ENCODE results near the gene UVRAG.

The UVRAG gene

GRCh38 chr11:76143274-76143673 is 328.3 kb downstream of the UVRAG start:
- no peak for TF ChIP-seq POLR2A (IDR thresholded peaks at IDR 0.05; ENCODE audit: low read length)
- DNase-seq: no peak

- no peak for TF ChIP-seq GATA1 (IDR thresholded peaks at IDR 0.05; ENCODE audit: low read depth, low read length)
- TF ChIP-seq POLR2A (IDR thresholded peaks at IDR 0.05; ENCODE audit: low read length): no peak
- DNase-seq: no peak
These were observed 332.2 kb downstream of the UVRAG start for GRCh38 chr11:76147106-76147740.

- TF ChIP-seq GATA1 (IDR thresholded peaks at IDR 0.05; ENCODE audit: low read depth, low read length) (no peak), POLR2A (IDR thresholded peaks at IDR 0.05; ENCODE audit: low read length) (no peak)
- DNase-seq: no peak
These were observed 333.2 kb downstream of the UVRAG start for GRCh38 chr11:76148231-76148630.

- TF ChIP-seq POLR2A (IDR thresholded peaks at IDR 0.05; ENCODE audit: low read length) (no peak), GATA1 (IDR thresholded peaks at IDR 0.05; ENCODE audit: low read depth, low read length) (no peak)
These were observed 334.1 kb downstream of the UVRAG start for GRCh38 chr11:76148941-76149613.

GRCh38 chr11:76149713-76150112 is 334.7 kb downstream of the UVRAG start:
- TF ChIP-seq GATA1 (IDR thresholded peaks at IDR 0.05; ENCODE audit: low read depth, low read length): no peak
- no peak for TF ChIP-seq POLR2A (IDR thresholded peaks at IDR 0.05; ENCODE audit: low read length)
- no peak for DNase-seq

More at GRCh38 chr11:76148941-76149613, 334.1 kb downstream of the UVRAG start:
- no peak for DNase-seq

- TF ChIP-seq GATA1 (IDR thresholded peaks at IDR 0.05; ENCODE audit: low read depth, low read length): no peak
- no peak for TF ChIP-seq POLR2A (IDR thresholded peaks at IDR 0.05; ENCODE audit: low read length)
- DNase-seq: no peak
These were observed 335.1 kb downstream of the UVRAG start for GRCh38 chr11:76150141-76150540.

GRCh38 chr11:76151556-76152085 is 336.6 kb downstream of the UVRAG start:
- no peak for TF ChIP-seq GATA1 (IDR thresholded peaks at IDR 0.05; ENCODE audit: low read depth, low read length)
- no peak for TF ChIP-seq POLR2A (IDR thresholded peaks at IDR 0.05; ENCODE audit: low read length)
- DNase-seq: no peak

- TF ChIP-seq POLR2A (IDR thresholded peaks at IDR 0.05; ENCODE audit: low read length) (no peak), GATA1 (IDR thresholded peaks at IDR 0.05; ENCODE audit: low read depth, low read length) (no peak)
- peak; percentile 82 to 91 for DNase-seq
These were observed 337.2 kb downstream of the UVRAG start for GRCh38 chr11:76152086-76152681.

- TF ChIP-seq GATA1 (IDR thresholded peaks at IDR 0.05; ENCODE audit: low read depth, low read length) (no peak), POLR2A (IDR thresholded peaks at IDR 0.05; ENCODE audit: low read length) (no peak)
- DNase-seq: no peak
These were observed 337.9 kb downstream of the UVRAG start for GRCh38 chr11:76152741-76153570.

GRCh38 chr11:76153571-76153923 is 338.5 kb downstream of the UVRAG start:
- DNase-seq: no peak
- no peak for TF ChIP-seq POLR2A (IDR thresholded peaks at IDR 0.05; ENCODE audit: low read length)
- TF ChIP-seq GATA1 (IDR thresholded peaks at IDR 0.05; ENCODE audit: low read depth, low read length): no peak

GRCh38 chr11:76155500-76156227 is 340.7 kb downstream of the UVRAG start:
- TF ChIP-seq GATA1 (IDR thresholded peaks at IDR 0.05; ENCODE audit: low read depth, low read length) (no peak), POLR2A (IDR thresholded peaks at IDR 0.05; ENCODE audit: low read length) (no peak)
- no peak for DNase-seq

- TF ChIP-seq GATA1 (IDR thresholded peaks at IDR 0.05; ENCODE audit: low read depth, low read length) (no peak), POLR2A (IDR thresholded peaks at IDR 0.05; ENCODE audit: low read length) (no peak)
These were observed 342.0 kb downstream of the UVRAG start for GRCh38 chr11:76156971-76157427.

GRCh38 chr11:76157891-76158290 is 342.9 kb downstream of the UVRAG start:
- TF ChIP-seq GATA1 (IDR thresholded peaks at IDR 0.05; ENCODE audit: low read depth, low read length): no peak
- TF ChIP-seq POLR2A (IDR thresholded peaks at IDR 0.05; ENCODE audit: low read length): no peak
- no peak for DNase-seq

More at GRCh38 chr11:76156971-76157427, 342.0 kb downstream of the UVRAG start:
- no peak for DNase-seq
